GM12875 (cell line): ENCODE measurements around the gene PUS3.

Source experiments
- H3K4me3 ChIP-seq: one replicate; pipeline ENCODE4 v1.5.1; 2011; ENCODE audit warnings: low read depth, low read length, control low read depth
- TF ChIP-seq, protein P1 (sequence below): IDR thresholded peaks from 2 replicates; pipeline ENCODE4 v1.5.1; 2011; ENCODE audit warnings: low read depth, mild to moderate bottlenecking, control low read depth, inconsistent platforms, low read length, moderate library complexity, borderline replicate concordance; ENCODE audit not compliant: insufficient read depth

Gene PUS3, protein sequence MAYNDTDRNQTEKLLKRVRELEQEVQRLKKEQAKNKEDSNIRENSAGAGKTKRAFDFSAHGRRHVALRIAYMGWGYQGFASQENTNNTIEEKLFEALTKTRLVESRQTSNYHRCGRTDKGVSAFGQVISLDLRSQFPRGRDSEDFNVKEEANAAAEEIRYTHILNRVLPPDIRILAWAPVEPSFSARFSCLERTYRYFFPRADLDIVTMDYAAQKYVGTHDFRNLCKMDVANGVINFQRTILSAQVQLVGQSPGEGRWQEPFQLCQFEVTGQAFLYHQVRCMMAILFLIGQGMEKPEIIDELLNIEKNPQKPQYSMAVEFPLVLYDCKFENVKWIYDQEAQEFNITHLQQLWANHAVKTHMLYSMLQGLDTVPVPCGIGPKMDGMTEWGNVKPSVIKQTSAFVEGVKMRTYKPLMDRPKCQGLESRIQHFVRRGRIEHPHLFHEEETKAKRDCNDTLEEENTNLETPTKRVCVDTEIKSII

DNA sequence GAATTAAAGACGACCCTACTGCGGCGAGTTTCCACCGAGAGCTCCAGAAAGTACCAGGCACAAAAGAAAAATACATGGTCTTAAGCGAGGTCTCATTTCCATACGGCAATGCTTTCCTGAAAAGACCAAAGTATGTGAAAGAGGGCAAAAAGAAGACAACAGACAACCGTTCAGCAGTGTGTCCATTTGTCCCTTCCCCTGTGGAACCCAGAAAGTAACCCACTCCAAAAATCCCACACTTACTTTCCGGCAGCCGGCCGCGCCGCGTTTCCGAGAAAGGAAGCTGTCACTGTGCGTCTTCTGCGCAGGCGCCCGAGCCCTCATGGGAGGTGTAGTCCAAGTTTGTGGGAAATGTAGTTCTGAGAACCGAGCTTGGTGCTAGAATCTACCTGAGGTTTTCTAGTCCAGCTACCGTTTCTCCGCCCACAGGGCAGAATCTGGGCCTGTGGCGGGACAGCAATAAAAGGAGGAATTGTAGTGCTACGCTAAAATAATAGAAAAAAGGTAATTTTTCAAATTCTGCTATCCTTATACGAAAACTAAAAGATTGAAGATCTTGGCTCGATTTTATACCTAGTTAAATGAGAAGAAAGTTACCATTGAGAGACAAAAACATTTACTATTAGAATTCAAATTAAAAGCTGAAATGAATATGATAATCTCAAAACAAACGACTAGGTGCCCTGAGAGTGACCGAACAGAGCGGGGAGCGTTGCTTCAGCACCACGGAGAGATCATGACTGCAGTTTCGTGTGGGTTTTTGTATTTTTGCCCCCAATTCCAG lies at the start of gene PUS3:
TSS of gene PUS3 (minus strand) at position 280 of the 784 bp plus-strand sequence. CDS start 6,922 bp downstream, outside the sequence.
- TF ChIP-seq, protein P1, sequence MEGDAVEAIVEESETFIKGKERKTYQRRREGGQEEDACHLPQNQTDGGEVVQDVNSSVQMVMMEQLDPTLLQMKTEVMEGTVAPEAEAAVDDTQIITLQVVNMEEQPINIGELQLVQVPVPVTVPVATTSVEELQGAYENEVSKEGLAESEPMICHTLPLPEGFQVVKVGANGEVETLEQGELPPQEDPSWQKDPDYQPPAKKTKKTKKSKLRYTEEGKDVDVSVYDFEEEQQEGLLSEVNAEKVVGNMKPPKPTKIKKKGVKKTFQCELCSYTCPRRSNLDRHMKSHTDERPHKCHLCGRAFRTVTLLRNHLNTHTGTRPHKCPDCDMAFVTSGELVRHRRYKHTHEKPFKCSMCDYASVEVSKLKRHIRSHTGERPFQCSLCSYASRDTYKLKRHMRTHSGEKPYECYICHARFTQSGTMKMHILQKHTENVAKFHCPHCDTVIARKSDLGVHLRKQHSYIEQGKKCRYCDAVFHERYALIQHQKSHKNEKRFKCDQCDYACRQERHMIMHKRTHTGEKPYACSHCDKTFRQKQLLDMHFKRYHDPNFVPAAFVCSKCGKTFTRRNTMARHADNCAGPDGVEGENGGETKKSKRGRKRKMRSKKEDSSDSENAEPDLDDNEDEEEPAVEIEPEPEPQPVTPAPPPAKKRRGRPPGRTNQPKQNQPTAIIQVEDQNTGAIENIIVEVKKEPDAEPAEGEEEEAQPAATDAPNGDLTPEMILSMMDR, result no peak
- peak within 1 kb of the TSS; percentile 59 for H3K4me3 ChIP-seq

DNA sequence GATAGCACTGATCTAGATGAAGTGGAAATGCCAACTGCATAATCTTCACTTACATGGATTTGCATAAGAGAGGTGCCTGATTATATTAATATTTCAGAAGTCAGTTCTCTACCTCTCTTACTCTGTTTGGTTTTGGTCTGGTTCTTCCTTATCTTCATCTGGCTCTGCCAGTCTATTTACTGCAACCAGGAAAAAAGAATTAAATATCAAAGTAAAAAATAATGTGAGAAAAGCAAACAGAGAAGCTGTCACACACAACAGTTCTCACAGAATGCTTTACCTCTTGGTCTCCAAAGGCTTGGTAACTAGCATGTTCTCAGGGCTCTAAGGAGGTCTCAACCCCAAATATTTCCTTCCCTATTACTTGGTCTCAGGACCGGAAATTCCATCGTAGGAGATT lies 49.6 kb upstream of the PUS3 start:
- no peak overlapping the region for H3K4me3 ChIP-seq
- TF ChIP-seq, protein P1, result no peak

DNA sequence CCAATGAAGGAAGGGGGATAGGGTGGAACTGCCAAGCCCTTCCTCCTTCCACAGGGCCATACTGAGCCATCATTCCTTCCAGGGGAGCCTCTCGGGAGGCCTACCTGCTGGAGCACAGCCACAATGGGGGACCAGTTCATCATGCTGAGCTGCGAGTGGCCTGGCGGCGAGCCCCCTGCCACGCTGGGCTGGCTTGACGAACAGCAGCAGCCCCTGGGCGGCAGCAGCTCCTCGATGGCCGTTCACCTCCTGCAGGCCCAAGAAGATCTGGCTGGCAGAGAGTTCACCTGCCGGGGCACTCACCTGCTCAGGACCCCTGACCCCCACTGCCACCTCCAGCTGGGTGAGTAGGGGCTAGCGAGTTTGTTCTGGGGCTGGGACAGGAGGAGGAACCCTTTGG lies 48.7 kb upstream of the PUS3 start:
- TF ChIP-seq, protein P1, result no peak
- H3K4me3 ChIP-seq, result no peak overlapping the region

DNA sequence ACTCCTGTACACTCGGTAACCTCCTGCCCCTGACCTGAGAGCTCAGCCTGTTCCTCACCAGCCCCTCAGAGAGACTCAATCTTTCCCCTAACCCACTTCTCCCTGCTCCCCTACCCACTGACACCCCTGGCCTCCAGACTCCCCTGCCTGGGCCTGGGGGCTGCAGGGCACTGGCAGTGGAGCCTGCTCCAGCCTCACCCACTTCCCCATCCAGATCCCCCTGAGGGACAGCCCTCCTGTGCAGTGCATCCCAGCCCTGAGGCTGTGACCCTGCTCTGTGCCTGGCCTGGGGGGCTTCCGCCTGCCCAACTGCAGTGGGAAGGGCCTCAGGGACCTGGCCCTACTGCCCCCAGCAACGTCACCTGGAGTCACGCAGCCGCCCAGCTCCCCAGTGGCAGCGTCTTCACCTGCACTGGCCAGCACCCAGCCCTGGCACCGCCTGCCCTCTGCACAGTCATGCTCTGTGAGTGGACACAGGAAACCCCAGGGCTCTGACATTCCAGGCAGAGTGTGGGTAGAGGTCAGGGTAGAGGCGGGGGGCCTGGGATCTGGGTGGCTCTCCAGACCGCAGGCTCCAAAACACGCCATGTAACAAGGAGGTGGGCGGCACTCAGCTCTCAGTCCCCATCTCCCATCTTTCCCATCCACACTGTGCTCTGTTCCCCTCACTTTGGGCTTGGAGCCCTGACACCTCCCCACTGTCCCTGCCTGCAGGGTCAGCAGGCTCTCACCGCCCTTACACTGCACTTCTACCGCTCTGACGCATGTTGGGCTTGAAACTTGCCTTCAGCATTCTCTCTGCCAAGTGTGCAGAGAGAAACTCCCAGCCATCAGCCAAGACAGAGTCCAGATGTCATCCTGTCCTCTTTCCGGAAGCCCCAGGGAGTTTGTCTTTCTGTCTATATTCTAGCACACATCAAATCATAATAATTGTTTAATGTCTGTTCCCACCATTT lies 48.0 kb upstream of the PUS3 start:
- TF ChIP-seq, protein P1, result no peak
- no peak overlapping the region for H3K4me3 ChIP-seq

DNA sequence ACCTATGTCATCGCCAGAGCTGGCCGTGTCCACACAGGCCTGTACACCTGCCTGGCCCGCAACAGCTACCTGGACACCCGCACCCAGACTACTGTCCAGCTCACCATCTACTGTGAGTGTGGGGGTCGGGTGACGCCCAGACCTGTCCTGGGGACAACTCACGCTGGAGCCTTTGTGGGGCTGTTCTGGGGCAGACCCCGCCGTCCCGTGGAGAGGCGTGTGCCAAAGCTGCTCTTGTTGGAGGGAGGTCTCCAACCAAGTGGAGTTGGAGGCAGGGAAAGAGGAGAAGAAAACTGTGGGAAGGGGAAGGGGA lies 47.1 kb upstream of the PUS3 start:
- H3K4me3 ChIP-seq, result no peak overlapping the region
- TF ChIP-seq, protein P1, result no peak

DNA sequence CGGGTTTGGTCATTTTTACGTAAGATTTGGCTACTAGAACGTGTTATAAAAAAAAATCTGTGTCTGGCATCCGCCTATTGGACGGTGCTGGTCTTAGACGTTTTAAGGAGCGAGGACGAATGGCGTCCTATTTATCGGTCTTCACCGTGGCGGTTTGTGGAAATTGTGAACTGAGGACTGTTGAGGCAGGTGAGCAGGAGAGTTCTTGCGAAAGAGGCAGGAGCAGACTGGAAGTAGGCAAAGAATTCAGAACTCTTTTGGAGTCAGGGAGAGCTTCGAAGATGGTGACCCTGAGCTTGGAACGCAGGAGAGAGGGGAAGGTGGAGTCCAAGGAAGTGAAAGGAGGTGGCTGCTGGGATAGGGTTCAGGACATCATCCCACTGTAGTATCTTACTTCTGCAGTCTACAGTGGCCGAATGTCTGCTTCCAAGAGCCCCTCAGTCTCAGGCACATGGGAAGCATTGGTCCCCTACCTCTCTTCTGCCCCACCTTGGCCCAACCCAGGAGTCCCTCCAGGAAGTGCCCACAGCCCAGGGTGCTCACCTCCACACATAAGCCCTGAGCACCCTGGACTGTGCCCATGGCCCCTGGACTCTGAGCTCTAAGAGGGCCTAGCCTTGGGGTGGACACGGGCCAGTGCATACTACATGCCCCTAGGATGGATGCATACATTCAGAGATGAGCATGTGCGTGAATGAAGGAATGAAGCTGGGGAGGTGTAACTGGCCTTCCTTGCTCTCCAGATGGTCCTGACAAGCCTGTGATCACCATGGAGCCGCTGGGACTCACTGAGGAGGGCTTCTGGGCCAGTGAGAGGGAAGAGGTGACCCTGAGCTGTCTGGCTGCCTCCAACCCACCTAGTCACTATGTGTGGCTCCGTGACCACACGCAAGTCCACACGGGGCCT lies 46.5 kb upstream of the PUS3 start:
- no peak overlapping the region for H3K4me3 ChIP-seq
- TF ChIP-seq, protein P1, result no peak
